NCI-H226 (cell line): ENCODE results near the gene CFAP251.
"Not testable (repeated sequence)": the region's sequence is repeated elsewhere in the genome, so short reads cannot be mapped to it uniquely, and the experiment has no call there.

Experiments used
- DNase-seq: peaks from one replicate; pipeline ENCODE4 v3.0.0-alpha.2; 2015

CFAP251 gene, protein sequence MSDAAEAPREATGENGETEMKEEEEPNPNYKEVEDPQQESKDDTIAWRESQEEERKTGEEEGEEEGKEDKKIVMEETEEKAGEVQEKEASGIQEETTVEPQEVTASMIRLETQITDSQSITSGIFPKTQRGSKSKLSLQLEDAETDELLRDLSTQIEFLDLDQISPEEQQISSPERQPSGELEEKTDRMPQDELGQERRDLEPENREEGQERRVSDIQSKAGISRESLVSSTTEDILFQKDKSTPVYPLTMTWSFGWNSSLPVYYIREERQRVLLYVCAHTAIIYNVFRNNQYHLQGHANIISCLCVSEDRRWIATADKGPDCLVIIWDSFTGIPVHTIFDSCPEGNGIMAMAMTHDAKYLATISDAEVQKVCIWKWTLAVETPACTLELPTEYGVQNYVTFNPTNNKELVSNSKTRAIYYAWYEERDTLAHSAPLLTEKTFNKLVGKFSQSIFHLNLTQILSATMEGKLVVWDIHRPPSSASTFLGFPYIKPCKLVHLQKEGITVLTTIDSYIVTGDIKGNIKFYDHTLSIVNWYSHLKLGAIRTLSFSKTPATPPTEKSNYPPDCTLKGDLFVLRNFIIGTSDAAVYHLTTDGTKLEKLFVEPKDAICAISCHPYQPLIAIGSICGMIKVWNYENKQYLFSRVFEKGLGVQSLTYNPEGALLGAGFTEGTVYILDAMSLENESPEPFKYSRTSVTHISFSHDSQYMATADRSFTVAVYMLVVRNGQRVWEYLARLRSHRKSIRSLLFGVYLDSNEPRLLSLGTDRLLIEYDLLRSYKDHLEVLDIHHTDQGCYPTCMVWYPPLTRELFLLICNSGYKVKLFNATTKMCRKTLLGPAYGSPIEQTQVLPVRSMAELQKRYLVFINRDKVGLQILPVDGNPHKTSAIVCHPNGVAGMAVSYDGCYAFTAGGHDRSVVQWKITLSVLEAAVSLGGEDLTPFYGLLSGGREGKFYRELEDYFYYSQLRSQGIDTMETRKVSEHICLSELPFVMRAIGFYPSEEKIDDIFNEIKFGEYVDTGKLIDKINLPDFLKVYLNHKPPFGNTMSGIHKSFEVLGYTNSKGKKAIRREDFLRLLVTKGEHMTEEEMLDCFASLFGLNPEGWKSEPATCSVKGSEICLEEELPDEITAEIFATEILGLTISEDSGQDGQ

DNA sequence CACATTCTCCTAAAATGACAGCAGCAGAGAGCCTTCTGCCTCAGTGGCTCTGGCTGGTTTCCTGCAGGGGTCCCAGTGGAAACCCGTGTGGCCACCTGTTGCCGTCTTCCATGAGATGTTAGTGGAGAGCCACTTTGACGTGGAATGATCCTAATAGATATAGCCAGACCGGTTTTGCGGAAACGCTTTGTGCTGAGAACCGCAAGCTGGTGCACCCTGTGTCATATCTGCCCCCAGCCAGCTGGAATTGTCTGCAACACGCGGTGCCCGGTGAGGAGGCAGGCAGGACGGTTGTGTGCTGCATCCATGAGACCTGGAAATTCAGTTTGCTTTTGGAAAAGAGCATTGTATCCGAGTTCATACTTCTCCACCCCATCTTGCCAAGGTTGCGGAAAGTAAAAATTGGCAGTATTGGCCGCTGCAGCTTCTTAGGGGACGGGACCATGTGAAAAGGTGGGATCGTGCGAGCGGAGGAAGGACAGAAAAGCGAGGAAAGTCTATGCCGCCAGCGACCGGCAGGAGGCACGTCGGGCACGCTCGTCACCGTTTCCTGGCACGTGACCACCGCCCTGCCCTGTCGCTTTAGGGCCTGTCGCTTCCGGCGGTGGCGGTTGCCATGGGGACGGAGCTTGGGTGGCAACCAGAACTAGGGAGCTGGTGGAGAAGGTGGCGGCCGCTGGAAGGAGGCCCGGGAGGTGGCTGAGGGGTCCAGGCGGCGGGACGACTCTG is at the start of gene CFAP251:
TSS of gene CFAP251 (plus strand) at position 643 of the 729 bp plus-strand sequence. CDS start 2,714 bp downstream, outside the sequence.
- DNase-seq, result no peak

DNA sequence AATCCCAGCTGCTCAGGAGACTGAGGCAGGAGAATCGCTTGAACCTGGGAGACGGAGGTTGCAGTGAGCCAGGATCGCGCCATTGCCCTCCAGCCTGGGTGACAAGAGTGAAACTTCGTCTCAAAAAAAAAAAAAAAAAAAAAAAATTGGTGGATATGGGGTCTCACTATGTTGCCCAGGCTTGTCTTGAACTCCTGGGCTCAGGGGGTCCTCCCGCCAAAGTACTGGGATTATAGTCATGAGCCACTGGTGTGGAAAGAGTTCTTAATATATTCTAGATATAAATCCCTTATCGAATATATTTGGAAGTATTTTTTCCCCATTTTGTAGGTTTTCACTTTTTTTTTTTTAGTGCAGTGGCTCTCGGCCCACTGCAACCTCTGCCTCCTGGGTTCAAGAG is 49.2 kb upstream of the CFAP251 start:
- DNase-seq, result not testable (repeated sequence)

DNA sequence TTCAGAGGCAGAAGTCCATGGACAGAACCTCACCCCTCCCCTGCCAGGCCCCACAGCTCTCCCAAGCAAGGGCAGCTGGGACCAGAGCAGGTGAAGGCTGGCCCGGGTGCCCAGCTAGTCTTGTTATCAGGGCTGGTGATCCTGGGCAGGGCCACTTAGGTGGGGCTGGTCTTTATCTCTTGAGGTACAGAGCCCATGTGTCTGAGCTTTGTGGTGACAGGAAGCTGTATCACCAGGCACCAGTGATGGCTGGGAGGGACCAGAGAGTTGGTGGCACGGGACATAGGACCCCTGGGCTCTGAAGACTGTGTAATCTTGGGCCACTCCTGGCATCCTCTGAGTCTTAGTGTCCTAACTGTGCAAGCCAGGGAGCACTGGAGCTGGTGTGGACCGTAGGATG is 46.9 kb upstream of the CFAP251 start:
- no peak for DNase-seq

DNA sequence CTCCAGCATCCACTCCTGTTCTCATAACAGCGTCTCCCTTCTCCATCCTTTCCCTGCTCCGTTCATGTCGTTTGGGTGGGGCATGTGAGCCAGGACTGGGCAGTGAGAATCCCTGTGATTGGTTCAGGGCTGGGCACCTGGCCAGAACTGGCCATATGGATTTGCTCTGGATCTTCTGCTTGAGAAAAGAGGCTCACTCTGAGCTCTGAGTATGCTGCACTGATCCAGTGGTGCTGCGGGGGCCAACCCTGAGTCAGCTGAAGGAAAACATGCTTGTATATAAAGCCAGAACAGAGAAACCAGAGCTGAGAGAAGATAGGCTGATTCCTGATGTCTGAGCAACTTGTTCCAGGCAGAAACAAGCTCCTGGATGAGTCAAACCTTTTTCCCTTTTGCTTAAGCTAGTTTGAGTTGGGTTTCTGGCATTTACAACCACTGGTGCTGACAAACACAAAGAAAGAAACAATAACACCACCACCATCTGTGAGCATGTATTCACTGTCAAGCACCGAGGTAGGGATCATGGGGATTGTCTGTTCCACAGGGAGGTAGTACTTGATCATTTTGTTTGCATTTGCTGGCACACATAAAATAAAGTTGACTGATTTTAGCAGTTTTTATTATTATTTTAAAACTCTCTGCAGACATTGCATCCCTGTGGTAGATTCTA is 45.7 kb upstream of the CFAP251 start:
- peak; percentile 76 for DNase-seq

DNA sequence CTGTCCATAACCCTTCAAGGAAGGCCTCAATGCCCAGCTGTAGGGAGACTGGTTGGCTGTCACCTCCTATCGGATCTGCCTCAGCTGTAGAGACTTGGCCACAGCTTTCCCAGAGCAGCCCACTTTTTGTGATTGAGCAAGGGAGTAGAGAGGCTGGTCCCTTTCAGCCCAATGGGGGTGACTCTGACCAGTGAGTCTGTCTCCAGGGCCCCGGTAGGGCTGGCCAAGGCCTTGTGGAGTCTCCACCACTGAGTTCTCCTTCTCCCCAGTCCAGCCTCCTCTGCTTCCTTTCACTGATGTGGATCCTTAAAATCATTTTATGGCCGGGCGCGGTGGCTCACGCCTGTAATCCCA is 45.2 kb upstream of the CFAP251 start:
- no peak for DNase-seq

DNA sequence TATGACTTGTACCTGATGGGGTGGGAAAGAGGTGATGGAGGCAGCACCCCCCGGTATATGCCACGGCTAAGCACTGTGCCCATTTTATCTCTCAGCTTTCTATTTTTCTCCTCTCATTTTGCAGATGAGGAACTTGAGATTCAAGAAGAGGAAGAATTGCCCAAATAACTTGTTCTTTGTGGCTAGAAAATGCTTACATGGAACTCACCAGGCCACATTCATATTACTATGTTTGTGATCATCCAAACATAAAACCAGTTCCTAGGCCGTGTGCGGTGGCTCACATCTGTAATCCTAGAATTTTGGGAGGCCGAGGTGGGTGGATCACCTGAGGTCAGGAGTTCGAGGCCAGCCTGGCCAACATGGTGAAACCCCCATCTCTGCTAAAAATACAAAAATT is 44.3 kb upstream of the CFAP251 start:
- no peak for DNase-seq

DNA sequence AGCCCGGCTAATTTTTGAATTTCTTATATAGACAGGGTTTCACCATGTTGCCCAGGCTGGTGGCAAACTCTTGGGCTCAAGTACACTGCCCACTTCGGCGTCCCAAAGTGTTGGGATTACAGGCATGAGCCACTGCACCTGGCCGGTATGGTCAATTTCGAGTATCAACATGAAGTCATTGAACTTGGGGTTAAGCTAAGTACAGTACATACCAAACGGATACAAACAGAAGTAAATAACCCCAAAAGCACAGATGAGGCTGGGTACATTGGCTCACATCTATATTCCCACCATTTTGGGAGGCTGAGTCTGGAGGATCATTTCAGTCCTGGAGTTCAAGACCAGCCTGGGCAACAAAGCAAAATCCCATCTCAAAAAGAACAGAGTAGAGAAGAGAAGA is 42.8 kb upstream of the CFAP251 start:
- no peak for DNase-seq

DNA sequence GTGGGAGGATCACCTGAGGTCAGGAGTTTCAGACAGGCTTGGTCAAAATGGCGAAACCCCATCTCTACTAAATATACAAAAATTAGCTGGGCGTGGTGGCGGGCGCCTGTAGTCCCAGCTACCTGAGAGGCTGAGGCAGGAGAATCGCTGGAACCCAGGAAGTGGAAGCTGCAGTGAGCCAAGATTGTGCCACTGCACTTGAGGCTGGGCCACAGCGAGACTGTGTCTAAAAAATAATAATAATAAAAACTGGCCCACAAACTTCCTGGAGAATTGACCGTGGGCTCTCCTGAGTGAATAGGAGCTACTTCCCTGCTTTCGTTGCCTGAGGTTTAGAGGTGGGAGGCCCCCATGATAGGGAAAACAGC is 42.3 kb upstream of the CFAP251 start:
- DNase-seq, result not testable (repeated sequence)

DNA sequence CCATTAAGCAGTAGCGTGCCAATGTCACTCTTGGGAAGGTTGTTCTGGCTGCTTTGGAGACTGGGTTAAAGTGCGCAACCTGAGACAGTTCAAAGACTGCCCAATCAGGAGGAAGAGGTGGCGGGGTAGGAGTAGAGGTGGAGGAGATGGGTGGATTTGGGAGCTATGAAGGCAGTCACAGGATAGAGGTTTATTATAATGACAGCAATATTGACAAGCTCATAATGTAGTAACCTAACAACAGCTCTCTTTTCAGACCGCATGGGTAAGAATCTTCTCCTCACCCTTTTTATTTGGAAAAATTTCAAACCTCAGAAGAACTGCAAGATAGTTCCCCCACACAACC is 35.1 kb upstream of the CFAP251 start:
- no peak for DNase-seq

DNA sequence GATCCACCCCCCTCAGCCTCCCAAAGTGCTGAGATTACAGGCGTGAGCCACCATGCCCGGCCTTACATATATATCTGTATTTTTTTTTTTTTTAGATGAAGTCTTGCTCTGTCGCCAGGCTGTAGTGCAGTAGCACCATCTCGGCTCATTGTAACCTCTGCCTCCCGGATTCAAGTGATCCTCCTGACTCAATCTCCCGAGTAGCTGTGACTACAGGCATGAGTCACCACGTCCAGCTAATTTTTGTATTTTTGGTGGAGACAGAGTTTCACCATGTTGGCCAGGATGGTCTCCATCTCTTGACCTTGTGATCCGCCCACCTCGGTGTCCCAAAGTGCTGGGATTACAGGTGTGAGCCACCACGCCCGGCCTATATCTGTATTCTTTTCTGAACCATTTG is 33.3 kb upstream of the CFAP251 start:
- not testable (repeated sequence) for DNase-seq

DNA sequence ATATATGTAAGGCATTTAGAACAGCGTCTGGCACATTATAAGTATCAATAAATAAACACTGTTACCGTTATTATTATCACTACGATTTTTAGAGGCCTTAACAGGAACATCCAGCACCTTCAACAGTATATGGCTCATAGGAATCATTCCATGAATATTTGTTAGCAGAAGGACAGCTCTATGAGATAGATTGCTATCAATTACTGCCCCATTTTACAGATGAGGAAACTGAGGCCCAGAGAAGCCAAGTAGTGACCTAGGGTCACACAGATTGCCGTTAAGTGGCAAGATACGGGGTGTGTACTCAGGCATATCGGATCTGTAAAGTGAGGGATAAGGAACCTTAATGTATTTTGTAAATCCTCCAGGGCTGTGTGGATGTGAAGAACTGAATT is 30.3 kb upstream of the CFAP251 start:
- DNase-seq, result no peak

DNA sequence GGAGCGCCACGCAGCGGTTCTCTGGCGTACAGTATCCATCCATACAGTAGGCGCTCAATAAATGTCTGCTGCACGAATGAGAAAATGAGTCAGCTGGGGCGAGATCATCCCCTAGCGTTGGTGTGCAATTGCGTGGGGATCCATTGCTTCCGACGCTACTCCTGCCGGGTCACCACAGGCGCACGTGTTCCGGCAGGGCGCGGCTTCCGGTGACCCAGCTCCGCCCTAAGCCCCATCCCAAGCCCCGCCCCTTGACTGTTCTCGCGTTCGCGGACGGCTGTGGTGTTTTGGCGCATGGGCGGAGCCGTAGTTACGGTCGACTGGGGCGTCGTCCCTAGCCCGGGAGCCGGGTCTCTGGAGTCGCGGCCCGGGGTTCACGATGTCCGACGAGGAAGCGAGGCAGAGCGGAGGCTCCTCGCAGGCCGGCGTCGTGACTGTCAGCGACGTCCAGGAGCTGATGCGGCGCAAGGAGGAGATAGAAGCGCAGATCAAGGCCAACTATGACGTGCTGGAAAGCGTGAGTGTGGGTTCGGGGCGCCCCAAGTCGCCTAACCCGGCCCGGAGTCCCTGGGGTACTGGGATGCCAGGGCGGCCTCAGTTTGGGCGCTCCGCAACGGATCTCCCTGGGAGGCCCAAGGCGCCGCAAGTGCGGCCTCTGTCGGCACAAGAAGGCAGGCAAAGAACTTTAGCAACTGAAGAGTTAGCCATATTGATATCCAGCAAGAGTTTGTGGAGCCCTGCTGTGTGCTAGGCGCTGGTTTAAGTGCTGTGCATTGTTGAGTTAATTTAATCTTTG is 29.7 kb upstream of the CFAP251 start, which contains the start of gene PSMD9:
TSS of gene PSMD9 (plus strand) at position 313 of the 796 bp plus-strand sequence. CDS start at position 380, 67 bp downstream.
- DNase-seq, result peak; percentile 96

DNA sequence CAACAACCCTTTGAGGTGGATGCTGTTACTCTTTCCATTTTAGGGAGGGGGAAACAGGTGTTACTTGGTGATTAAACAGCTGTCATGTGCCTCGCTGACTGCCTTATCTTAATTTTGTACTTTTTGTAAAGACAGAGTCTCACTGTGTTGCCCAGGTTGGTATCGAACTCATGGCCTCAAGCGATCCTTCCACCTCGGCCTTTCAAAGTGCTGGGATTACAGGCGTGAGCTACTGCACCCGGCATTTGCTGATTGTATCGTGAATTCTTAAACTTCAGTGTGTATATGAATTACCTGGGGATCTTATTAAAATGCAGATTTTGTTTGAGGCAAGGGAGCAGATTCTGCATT is 29.1 kb upstream of the CFAP251 start:
- no peak for DNase-seq

DNA sequence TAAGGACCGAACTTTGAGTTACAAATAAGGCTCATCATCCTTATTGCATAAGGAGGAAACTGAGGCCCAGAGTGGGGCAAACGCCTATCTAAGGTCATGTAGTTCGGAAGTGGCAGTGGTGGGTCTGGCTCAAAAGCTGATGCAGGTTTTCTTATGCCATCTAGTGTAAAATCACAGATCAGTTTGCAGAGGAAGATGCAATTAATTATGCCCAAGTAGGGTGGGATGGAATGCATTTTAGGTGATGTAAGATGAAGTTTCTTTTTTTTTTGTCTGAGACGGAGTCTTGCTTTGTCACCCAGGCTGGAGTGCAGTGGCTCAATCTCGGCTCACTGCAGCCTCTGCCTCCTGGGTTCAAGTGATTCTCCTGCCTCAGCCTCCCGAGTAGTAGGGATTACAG is 28.7 kb upstream of the CFAP251 start:
- not testable (repeated sequence) for DNase-seq

DNA sequence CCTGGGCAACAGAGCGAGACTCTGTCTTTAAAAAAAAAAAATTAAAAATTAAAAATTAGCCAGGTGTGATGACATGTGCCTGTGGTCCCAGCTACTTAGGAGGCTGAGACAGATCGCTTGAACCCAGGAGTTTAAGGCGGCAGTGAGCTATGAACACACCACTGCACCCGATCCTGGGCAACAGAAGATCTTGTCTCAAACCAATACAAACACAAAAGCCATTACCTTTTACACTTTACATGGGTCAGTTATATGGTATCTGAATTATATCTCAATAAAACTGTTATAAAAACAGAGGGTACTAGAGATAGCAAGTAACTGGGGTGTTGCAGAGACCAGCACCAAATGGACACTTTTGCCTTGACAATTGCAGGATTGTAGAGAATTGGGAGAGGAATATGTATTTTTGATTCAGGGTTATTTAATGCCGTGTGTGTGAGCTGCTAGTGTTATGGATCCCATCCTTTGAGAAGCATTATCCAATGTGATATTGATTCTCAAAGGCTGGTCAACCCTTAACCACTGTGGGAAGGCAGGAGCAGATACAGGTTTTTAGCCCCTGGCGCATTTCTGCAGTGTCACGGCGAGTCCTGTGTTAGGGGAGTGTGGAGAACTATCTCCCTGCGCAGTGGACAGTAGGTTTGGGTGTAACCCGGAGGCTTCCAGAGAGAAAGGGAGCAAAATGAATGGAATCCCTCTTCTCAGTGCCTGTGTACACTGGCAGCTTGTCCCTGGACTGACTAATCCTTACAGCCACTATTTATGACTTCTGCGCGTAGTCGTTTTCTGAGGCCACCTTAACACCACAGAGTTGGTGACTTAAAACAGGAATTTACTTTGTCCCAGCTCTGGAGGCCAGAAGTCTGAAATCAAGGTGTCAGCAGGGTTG is 25.5 kb upstream of the CFAP251 start:
- no peak for DNase-seq

DNA sequence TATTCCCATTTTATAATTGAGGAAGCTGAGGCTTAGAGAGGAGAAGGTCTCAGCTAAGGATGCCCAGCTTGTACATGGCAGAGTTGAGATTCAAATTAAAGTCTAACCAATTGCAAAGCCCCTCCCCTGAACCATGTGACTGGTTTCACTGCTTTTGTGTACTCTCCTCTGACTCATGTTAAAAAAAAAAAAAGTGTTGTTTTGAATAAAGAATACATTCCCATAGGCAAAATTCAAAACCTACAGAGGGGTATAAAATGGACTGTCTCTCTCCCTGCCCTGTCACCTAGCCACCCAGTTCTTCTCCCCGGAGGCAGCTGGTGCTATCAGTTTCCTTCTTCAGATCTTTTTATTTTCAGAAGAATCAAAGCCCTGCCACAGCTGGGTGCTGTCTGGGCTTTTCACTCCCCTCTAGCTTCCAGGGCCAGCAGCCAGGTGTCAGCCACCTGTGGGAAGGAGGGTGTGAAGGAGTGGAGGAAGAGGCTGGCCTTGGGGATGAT is 24.4 kb upstream of the CFAP251 start:
- DNase-seq, result peak; percentile 44

DNA sequence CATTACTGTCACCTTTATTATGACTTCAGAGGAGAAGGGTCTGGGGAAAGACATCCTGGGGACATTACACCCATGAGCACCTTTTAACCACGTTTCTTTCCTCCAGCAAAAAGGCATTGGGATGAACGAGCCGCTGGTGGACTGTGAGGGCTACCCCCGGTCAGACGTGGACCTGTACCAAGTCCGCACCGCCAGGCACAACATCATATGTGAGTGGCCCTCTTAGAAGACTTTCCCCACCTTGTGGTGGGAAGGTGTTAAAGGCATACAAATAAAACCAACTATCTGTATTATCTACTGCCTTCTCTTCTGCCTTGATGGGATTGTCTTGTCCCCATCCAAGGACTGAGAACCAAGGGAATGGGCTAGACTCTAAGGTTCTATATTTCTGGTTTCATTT is 23.8 kb upstream of the CFAP251 start:
- DNase-seq, result peak; percentile 36

DNA sequence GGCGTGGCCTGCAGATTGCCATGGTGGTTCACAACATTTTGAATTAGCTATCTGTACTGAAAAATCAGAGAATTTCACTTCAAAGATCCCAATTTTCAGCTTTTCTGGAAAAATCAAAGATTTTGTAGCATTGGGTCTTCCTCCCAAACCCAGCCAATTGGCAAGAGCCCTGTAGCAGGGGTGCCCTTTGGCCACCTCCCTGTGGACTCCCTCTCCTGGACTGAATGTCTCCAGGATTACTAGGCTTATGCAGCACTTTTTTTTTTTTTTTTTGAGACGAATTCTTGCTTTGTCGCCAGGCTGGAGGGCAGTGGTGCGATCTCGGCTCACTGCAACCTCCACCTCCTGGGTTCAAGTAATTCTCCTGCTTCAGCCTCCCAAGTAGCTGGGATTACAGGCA is 20.1 kb upstream of the CFAP251 start:
- no peak for DNase-seq

DNA sequence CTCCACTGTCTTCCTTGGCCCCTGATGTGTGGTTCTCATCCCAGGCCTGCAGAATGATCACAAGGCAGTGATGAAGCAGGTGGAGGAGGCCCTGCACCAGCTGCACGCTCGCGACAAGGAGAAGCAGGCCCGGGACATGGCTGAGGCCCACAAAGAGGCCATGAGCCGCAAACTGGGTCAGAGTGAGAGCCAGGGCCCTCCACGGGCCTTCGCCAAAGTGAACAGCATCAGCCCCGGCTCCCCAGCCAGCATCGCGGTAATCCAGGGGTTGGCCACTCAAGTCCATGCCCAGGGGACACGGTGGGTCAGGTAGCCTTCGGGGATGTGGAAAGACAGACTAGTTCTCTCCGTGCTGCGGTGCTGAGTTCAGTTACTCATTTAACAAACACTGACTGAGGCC is 18.8 kb upstream of the CFAP251 start:
- no peak for DNase-seq

DNA sequence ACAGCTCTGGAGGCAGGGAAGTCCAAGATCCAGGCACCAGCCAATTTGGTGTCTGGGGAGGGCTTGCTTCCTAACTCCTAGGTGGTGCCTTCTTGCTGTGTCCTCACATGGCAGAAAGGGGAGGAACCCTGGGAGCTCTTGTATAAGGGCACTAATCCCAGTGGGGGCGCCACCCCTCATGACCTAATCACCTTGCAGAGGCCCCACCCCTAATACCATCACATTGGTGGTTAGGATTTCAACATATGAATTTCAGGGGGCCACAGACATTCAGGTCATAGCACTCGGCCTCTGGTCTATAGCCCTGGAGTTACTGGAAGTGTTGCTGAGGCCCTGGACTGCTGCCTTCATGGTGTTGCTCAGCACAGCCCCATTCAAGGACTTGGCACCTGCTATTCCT is 15.2 kb upstream of the CFAP251 start:
- DNase-seq, result no peak
